Measurements from ENCODE around the gene PGAM2.

- TF ChIP-seq CTCF (tag by site-specific recombination; IDR thresholded peaks at IDR 0.05) (no peak), ZNF843 (tag by site-specific recombination; IDR thresholded peaks at IDR 0.05) (no peak), REST (tag by site-specific recombination; IDR thresholded peaks at IDR 0.05) (no peak), ZNF555 (tag by site-specific recombination; conservative IDR thresholded peaks at IDR 0.05) (no peak)
Observed at GRCh38 chr7:44067064-44067951, 1.9 kb upstream of the PGAM2 start.
